Myocyte (in vitro differentiated cells): Measurements from ENCODE around the gene NTNG2. TPM values are rescaled to one million over a fixed set of nuclear protein-coding genes. Genes with fewer than 3 reads are reported as not detected.
A peak's percentile ranks its signal among the peaks of the same experiment; 100 is the strongest.

Source experiments
- DNase-seq: peaks from one replicate; pipeline ENCODE4 v3.0.0-alpha.2; 2012; ENCODE audit warnings: low read depth
- total RNA-seq: library from RNA; depleted of rRNA; stranded (reverse); fragments of >200 nt; gene quantifications from 2 replicates; pipeline ENCODE4 v1.2.3, GENCODE V29; 2014

The NTNG2 gene
- total RNA-seq, 1 donor from 2014 or later = 2.0 TPM

- DNase-seq = no peak
These were observed 39.3 kb downstream of the NTNG2 start for GRCh38 chr9:132201139-132201538.

- no peak for DNase-seq
These were observed 40.2 kb downstream of the NTNG2 start for GRCh38 chr9:132201780-132202703.

GRCh38 chr9:132204883-132205282 lies 43.0 kb downstream of the NTNG2 start:
- DNase-seq = no peak

GRCh38 chr9:132207215-132207614 lies 45.4 kb downstream of the NTNG2 start:
- DNase-seq = no peak

GRCh38 chr9:132207839-132208615 lies 46.2 kb downstream of the NTNG2 start:
- DNase-seq = peak; percentile 18

GRCh38 chr9:132209228-132209627 lies 47.4 kb downstream of the NTNG2 start:
- DNase-seq = no peak

GRCh38 chr9:132210472-132211145 lies 48.8 kb downstream of the NTNG2 start:
- DNase-seq = peak; percentile 11

- no peak for DNase-seq
These were observed 49.7 kb downstream of the NTNG2 start for GRCh38 chr9:132211570-132211969.

- peak; percentile 90 for DNase-seq
These were observed 52.3 kb downstream of the NTNG2 start for GRCh38 chr9:132214027-132214622.

GRCh38 chr9:132216861-132217619 lies 55.2 kb downstream of the NTNG2 start:
- DNase-seq = no peak

- DNase-seq = no peak
These were observed 56.4 kb downstream of the NTNG2 start for GRCh38 chr9:132218208-132218607.

GRCh38 chr9:132221941-132222340 lies 60.1 kb downstream of the NTNG2 start:
- no peak for DNase-seq

- no peak for DNase-seq
These were observed 62.8 kb downstream of the NTNG2 start for GRCh38 chr9:132224645-132225044.

GRCh38 chr9:132226571-132227430 lies 64.9 kb downstream of the NTNG2 start:
- no peak for DNase-seq

GRCh38 chr9:132228062-132228461 lies 66.2 kb downstream of the NTNG2 start:
- no peak for DNase-seq

GRCh38 chr9:132230605-132231004 lies 68.7 kb downstream of the NTNG2 start:
- no peak for DNase-seq

- no peak for DNase-seq
These were observed 69.3 kb downstream of the NTNG2 start for GRCh38 chr9:132231019-132231701.

GRCh38 chr9:132232522-132232921 lies 70.7 kb downstream of the NTNG2 start:
- DNase-seq = no peak

GRCh38 chr9:132233138-132233537 lies 71.3 kb downstream of the NTNG2 start:
- no peak for DNase-seq
